A549 treated with ZK216348 at 1 μM for 4 hours (cell line): Measurements from ENCODE around the gene LARP1B. TPM values are rescaled to one million over a fixed set of nuclear protein-coding genes. Genes with fewer than 3 reads are reported as not detected.

Experiments used
- total RNA-seq: library from RNA; stranded (reverse); fragments of 200-300 nt; extraction: Qiagen RNA extraction; gene quantifications from 5 replicates; pipeline ENCODE4 v1.2.3, GENCODE V29; 2022; ENCODE audit warnings: low read depth

The LARP1B gene
- 9.4 to 21.4 TPM (median 12.4 TPM) in 5 replicates for total RNA-seq

GRCh38 chr4:128060699-128061565 lies at the start of gene LARP1B:
LARP1B (plus strand) TSS chr4:128061312; CDS start chr4:128074952, 13,640 bp downstream.

Other genes starting within 250 kb of the LARP1B start
- 16.7 to 21.3 TPM (median 18.9 TPM) in 5 replicates for gene PLK4, start 180.4 kb upstream of the LARP1B start, total RNA-seq
- gene MFSD8, start 96.1 kb upstream of the LARP1B start, total RNA-seq = 12.1 to 16.1 TPM (median 14.3 TPM) in 5 replicates
- gene ABHD18, start 95.9 kb upstream of the LARP1B start, total RNA-seq = 2.8 to 4.0 TPM (median 3.3 TPM) in 5 replicates
- gene PGRMC2, start 226.5 kb downstream of the LARP1B start, total RNA-seq = 57.6 to 147 TPM (median 83.2 TPM) in 5 replicates